CD4-positive, alpha-beta memory T cell (primary cell): ENCODE results near the gene NDOR1. TPM values are rescaled to one million over a fixed set of nuclear protein-coding genes. Genes with fewer than 3 reads are reported as not detected.

Source experiments
- CTCF ChIA-PET: fragments of 350-600 bp; sonication (Branson Sonifier 250); formaldehyde crosslinking; loops from one replicate; lab custom pipeline; 2021; ENCODE audit warnings: inconsistent platforms; ENCODE audit not compliant: partially characterized antibody; lab: Charles Lee
- POLR2A ChIA-PET: fragments of 350-600 bp; sonication (Branson Sonifier 250); formaldehyde crosslinking; loops from one replicate; lab custom pipeline; 2021; ENCODE audit not compliant: partially characterized antibody; lab: Charles Lee
- DNase-seq, 5 donors: peaks; one replicate each; pipeline versions ENCODE4 v3.0.0 to v3.0.0-alpha.2; 2020 to 2022; ENCODE audit warnings: mixed read lengths in 1 of 5
- H3K27ac ChIP-seq: one replicate; pipeline ENCODE4 v1.7.0; 2013; ENCODE audit warnings: low read depth, low read length
- H3K27me3 ChIP-seq: 2 replicates; pipeline ENCODE4 v1.7.0; 2013; ENCODE audit warnings: mild to moderate bottlenecking, low read length, moderate library complexity; ENCODE audit not compliant: insufficient read depth
- H3K36me3 ChIP-seq: 2 replicates; pipeline ENCODE4 v1.7.0; 2013; ENCODE audit warnings: mild to moderate bottlenecking, low read length, moderate library complexity; ENCODE audit not compliant: insufficient read depth
- H3K4me1 ChIP-seq: 2 replicates; pipeline ENCODE4 v1.7.0; 2013; ENCODE audit warnings: mild to moderate bottlenecking, low read length, moderate library complexity; ENCODE audit not compliant: insufficient read depth
- H3K4me3 ChIP-seq, 2 donors: one replicate each; pipeline ENCODE4 v1.7.0; 2013; ENCODE audit warnings: low read length in 2 of 2, mild to moderate bottlenecking in 1 of 2
- H3K9me3 ChIP-seq, 2 donors: one replicate each; pipeline ENCODE4 v1.7.0; 2013; ENCODE audit warnings: low read length in 2 of 2, control low read depth in 1 of 2; ENCODE audit not compliant: control insufficient read depth in 1 of 2
- H3K27ac Mint-ChIP-seq, 7 donors: one replicate each; pipeline ENCODE4 v1.8.0; 2020 to 2021; ENCODE audit warnings: mixed read lengths in 7 of 7, mild to moderate bottlenecking in 6 of 7, inconsistent platforms in 3 of 7, moderate library complexity in 3 of 7
- H3K27me3 Mint-ChIP-seq, 2 donors: one replicate each; pipeline ENCODE4 v1.8.0; 2020 to 2021; ENCODE audit warnings: mixed read lengths in 2 of 2
- H3K36me3 Mint-ChIP-seq, 2 donors: one replicate each; pipeline ENCODE4 v1.8.0; 2020 to 2021; ENCODE audit warnings: mixed read lengths in 2 of 2, inconsistent platforms in 1 of 2, mild to moderate bottlenecking in 1 of 2
- H3K4me1 Mint-ChIP-seq, 4 donors: one replicate each; pipeline ENCODE4 v1.8.0; 2020 to 2021; ENCODE audit warnings: mixed read lengths in 4 of 4, mild to moderate bottlenecking in 1 of 4
- H3K4me3 Mint-ChIP-seq, 8 donors: one replicate each; pipeline ENCODE4 v1.8.0; 2020 to 2021; ENCODE audit warnings: mixed read lengths in 8 of 8, mild to moderate bottlenecking in 7 of 8, moderate library complexity in 6 of 8, inconsistent platforms in 3 of 8
- H3K9me3 Mint-ChIP-seq, 8 donors: one replicate each; pipeline ENCODE4 v1.8.0; 2020 to 2021; ENCODE audit warnings: mixed read lengths in 8 of 8, mild to moderate bottlenecking in 5 of 8, inconsistent platforms in 3 of 8, moderate library complexity in 1 of 8
- intact Hi-C: fragments of 100-400 bp; cut with micrococcal nuclease; formaldehyde crosslinking; loops from one replicate; pipeline ENCODE4 v1.15.1; 2023
- polyA plus RNA-seq, 2 donors: library from polyadenylated mRNA; unstranded; fragments of 300-500 nt; fragmentation: Illumina TruSeq; gene quantifications; one replicate each; pipeline ENCODE4 v1.2.3, GENCODE V29; 2021
- total RNA-seq, 2 experiments: library from RNA; stranded (reverse); gene quantifications; one replicate each; pipeline ENCODE4 v1.2.3, GENCODE V29; 2021

Gene NDOR1
- total and polyA plus RNA-seq, 4 experiments from 2014 or later, result 4.6 to 37.1 (median 23.1) TPM

GRCh38 chr9:137251194-137251461, 45.6 kb downstream of the NDOR1 start, which contains the start of gene STPG3:
Gene STPG3, plus strand, starts transcription at chr9:137251286. Its CDS starts 1 bp downstream, at chr9:137251287.
- Mint-ChIP-seq H3K4me3 (no peak within 1 kb of the TSS), H3K36me3 (peaks cover 0 to 3% of the 10 kb centered on the region in 2 donors), H3K27ac (no peak within 1 kb of the TSS), H3K4me1 (peaks cover 2 to 11% (median 5%) of the 10 kb centered on the region in 4 donors), H3K27me3 (no peaks in the 10 kb centered on the region), H3K9me3 (peaks cover 0 to 3% (median 0%) of the 10 kb centered on the region in 8 donors)
- Histone ChIP-seq H3K36me3 (no peaks in the 10 kb centered on the region), H3K9me3 (no peaks in the 10 kb centered on the region), H3K4me3 (no peak within 1 kb of the TSS), H3K27ac (no peak within 1 kb of the TSS), H3K27me3 (no peaks in the 10 kb centered on the region), H3K4me1 (peaks cover 15% of the 10 kb centered on the region)
- intact Hi-C loops, result no loop called here
- ChIA-PET CTCF (no interaction called here), POLR2A (interaction anchor here (10.6 kb wide), 1 partner anchor 10 kb away, joined by 260 read pairs; the partner anchor contains the start of gene TUBB4B)
- DNase-seq, result no peak

DNA sequence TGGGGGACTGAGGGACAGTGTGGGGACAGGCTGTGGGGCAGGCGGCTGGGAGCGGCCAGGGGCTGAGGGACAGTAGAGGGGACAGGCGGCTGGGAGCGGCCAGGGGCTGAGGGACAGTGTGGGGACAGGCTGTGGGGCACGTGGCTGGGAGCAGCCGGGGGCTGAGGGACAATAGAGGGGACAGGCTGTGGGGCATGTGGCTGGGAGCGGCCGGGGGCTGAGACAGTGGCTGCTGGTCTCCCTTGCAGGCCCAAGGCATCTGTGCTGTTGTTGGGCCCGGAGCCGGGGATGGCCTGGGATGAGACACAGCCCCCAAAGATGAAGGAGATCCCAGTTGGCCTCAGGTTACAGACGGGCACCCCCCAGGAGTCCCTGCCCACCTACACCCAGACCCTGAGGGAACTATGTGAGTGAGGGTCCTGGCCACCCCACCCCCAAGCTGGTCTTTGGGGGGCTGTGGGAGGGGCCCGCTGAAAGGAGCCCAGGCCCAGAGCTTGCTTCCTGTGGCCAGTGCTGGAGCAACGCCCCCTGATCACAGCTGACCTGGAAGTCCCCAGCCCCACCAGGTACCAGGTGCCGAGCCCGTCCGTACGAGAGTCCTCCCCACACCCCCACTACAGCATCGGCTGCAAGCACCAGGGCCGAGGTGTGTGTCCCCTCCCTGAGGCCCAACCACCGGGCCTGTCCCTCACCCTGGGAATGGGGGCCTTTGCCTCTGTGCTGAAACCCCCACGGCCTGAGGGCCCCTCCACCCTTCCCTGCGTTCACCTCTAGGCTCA, 46.2 kb downstream of the NDOR1 start:
- intact Hi-C loops, result no loop called here
- CTCF ChIA-PET, result no interaction called here

DNA sequence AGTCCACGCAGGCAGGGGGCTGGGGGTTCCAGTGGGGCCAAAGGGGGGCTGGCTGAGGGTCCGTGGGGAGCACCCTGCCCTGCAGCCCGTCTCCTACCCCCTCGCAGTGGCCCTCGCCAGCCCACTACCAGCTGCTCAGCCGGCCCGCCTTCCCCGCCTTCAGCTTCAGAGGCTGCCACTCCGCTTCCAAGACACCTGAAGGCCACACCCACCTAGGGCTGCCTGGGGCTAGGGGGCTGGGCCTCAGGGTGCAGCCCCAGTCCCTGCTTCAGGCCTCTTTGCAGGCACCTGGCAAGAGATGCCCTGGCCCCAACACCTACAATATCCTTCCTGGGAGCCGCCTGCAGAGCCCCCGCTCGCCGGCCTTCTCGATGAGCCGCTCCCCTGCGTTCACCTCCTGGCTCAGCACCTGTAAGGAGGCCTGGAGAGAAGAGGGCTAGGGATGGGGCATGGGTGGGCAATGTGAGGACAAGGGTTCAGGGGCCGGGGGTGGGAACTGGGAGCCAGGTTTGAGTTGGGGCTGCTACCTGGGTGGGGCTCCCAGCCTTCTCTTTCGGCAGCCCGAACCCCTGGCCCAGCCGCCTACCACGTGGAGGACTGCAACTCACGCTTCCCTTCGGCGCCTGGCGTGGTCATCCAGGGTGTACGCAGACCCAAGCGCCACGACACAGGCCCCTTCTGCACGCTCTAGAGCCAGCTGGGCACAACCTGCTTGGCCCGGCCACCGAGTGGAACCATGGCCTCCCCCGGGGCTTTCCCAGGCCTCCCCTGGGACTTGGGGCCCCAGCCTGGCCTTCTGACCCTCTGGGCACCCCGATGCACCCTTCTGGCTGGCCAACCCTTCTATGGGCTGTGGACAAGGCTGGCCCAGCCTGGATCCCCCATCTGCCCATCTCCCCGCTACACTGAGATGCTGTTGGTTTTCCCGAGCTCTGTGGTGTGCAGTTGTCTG, 47.3 kb downstream of the NDOR1 start:
- peak in 1 of 5 donors; percentile 36 for DNase-seq
- H3K4me3 ChIP-seq, result no peak overlapping the region
- H3K36me3 Mint-ChIP-seq, result peaks cover 0 to 3% of the 10 kb centered on the region in 2 donors

More for the DNA sequence above, 46.2 kb downstream of the NDOR1 start:
- Histone ChIP-seq H3K36me3 (no peaks in the 10 kb centered on the region), H3K4me3 (no peak overlapping the region), H3K4me1 (peaks cover 20% of the 10 kb centered on the region), H3K27me3 (no peaks in the 10 kb centered on the region), H3K27ac (no peak overlapping the region), H3K9me3 (no peaks in the 10 kb centered on the region)
- H3K27ac Mint-ChIP-seq, result no peak overlapping the region
- H3K36me3 Mint-ChIP-seq, result peaks cover 0 to 3% of the 10 kb centered on the region in 2 donors
- POLR2A ChIA-PET, result interaction anchor here (1.2 to 10.6 kb wide), 2 partner anchors 11 to 50 kb away, joined by 3 to 260 read pairs; partner anchors contain the start of gene TUBB4B
- peaks cover 2 to 17% (median 7%) of the 10 kb centered on the region in 4 donors for H3K4me1 Mint-ChIP-seq
- peak in 1 of 5 donors; percentile 28 for DNase-seq
- H3K4me3 Mint-ChIP-seq, result no peak overlapping the region
- peaks cover 0 to 3% (median 0%) of the 10 kb centered on the region in 8 donors for H3K9me3 Mint-ChIP-seq
- no peaks in the 10 kb centered on the region for H3K27me3 Mint-ChIP-seq

DNA sequence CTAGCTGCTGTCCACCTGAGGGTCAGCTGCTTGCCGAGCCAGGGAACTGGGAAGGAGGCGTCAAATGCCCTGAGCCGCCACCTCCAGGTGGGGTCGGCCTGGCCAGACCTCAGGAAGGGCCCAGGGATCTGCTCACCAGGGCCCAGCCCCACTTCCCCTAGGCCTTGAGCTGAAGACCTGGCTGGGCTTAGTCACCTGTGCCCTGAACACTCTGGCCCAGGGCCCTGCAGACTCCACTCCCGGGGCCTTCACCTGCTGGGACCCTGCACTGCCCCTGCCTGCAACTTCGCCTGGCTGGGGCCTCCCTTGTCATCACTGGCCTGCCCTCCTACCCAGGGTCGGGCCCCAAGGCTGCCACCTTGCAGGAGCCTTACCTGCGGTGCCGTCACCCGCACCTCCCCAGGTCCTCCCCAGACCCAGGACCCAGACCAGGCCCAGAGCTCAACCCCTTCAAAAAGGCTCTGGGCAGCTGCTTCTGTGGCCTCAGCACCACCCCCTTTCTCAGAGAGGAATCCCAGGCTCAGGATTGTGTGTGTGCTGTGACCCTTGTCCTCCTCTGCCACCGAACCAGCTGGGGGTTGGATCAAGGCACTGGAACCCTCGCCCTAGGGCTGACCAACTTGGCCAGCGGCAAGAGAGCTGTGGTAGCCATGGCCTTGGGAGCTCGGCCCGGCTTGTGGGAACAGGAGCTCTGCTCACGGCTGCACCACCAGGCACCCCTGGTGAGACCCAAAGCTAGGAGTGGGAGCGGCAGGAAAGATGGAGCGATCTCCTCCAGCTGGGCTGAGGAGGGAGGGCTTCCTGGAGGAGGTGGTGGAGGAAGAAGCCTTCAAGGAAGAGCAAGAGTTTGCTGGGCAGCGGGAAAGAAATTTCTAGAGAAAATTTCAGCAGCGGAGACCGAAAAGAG, 48.5 kb downstream of the NDOR1 start:
- H3K4me1 Mint-ChIP-seq, result peaks cover 2 to 24% (median 10%) of the 10 kb centered on the region in 4 donors
- intact Hi-C loops, result no loop called here
- CTCF ChIA-PET, result interaction anchor here (0.9 to 2.0 kb wide), 7 partner anchors 11 to 158 kb away, joined by 3 to 10 read pairs (median 3); partner anchors contain the start of gene TUBB4B
- H3K36me3 Mint-ChIP-seq, result peaks cover 0 to 3% of the 10 kb centered on the region in 2 donors
- H3K4me3 Mint-ChIP-seq, result peak overlapping the region; percentile 81 to 89 (median 85)
- peak overlapping the region in 5 of 7 donors; percentile 50 to 79 (median 74) for H3K27ac Mint-ChIP-seq
- H3K9me3 Mint-ChIP-seq, result peaks cover 0 to 3% (median 0%) of the 10 kb centered on the region in 8 donors
- POLR2A ChIA-PET, result interaction anchor here (0.9 to 10.6 kb wide), 11 partner anchors 13 to 167 kb away, joined by 3 to 260 read pairs (median 5); partner anchors contain the start of genes ANAPC2, MAN1B1, RNF208 and SSNA1
- H3K27me3 Mint-ChIP-seq, result no peaks in the 10 kb centered on the region
- peaks cover 5% of the 10 kb centered on the region for H3K36me3 ChIP-seq
- H3K4me3 ChIP-seq, result peak overlapping the region in 1 of 2 donors; percentile 81
- peaks cover 25% of the 10 kb centered on the region for H3K4me1 ChIP-seq
- peak in 1 of 5 donors; percentile 40 for DNase-seq
- H3K27me3 ChIP-seq, result no peaks in the 10 kb centered on the region
- peak overlapping the region; percentile 56 for H3K27ac ChIP-seq
- H3K9me3 ChIP-seq, result no peaks in the 10 kb centered on the region

More for the DNA sequence above, 47.3 kb downstream of the NDOR1 start:
- no peaks in the 10 kb centered on the region for H3K9me3 ChIP-seq
- no peaks in the 10 kb centered on the region for H3K27me3 ChIP-seq
- CTCF ChIA-PET, result interaction anchor here (2.0 kb wide), 1 partner anchor 16 kb away, joined by 10 read pairs; no protein-coding TSS in a partner anchor
- H3K4me3 Mint-ChIP-seq, result peak overlapping the region in 1 of 8 donors; percentile 89
- H3K27ac Mint-ChIP-seq, result no peak overlapping the region
- POLR2A ChIA-PET, result interaction anchor here (1.1 to 10.6 kb wide), 3 partner anchors 12 to 52 kb away, joined by 3 to 260 read pairs (median 3); partner anchors contain the start of gene TUBB4B
- no peaks in the 10 kb centered on the region for H3K27me3 Mint-ChIP-seq
- H3K27ac ChIP-seq, result no peak overlapping the region
- H3K4me1 ChIP-seq, result peaks cover 25% of the 10 kb centered on the region
- peaks cover 0 to 3% (median 0%) of the 10 kb centered on the region in 8 donors for H3K9me3 Mint-ChIP-seq
- intact Hi-C loops, result no loop called here
- H3K36me3 ChIP-seq, result no peaks in the 10 kb centered on the region
- H3K4me1 Mint-ChIP-seq, result peaks cover 2 to 24% (median 10%) of the 10 kb centered on the region in 4 donors

DNA sequence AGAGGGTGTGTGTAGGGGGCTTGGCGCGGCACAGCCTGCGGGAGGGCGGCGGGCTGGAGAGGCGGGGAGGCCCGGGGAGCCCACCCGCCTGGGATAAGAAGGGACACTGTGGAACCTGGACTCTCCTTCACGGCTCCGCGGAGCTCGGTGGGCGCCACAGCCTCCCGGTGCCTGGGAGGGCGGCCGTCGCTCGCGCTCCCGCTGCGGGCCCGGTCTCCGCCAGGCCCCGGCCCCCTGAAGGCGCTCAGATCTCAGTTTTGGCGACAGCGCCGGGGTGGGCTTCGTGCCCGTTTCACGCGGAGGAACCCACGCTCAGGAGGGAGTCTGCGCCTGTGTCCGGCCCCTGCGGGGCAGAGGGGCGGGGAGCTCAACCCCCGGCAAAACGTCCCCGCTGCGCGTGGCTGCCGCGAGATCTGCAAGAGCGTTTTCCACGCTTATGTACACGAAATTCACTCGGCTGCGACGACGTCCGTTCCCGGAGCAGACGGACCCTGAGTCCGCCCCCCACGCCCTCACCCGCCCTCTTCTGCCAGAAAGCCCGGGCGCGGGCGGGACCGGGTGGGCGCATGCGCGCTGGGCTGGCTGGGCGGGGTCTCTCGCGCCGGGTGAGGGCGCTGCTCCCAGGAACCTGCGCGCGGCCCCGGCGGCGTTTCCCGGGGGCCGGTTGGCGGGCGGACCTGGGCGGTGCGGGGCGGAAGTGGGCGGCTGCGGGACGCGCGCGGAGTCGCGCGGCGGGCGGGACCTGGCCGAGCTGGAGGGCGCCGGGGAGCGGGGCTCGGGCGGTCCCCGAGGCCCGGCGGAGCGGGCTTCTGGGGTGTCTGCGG, 49.3 kb downstream of the NDOR1 start, which contains the start of gene NELFB:
Gene NELFB, plus strand, starts transcription at position 704 of the 824 bp plus-strand sequence.
- ChIA-PET POLR2A (interaction anchor here (0.6 to 10.6 kb wide), 14 partner anchors 11 to 168 kb away, joined by 3 to 260 read pairs (median 5); partner anchors contain the start of genes ANAPC2, CYSRT1, EXD3 and MAN1B1), CTCF (interaction anchor here (0.9 to 2.0 kb wide), 7 partner anchors 12 to 159 kb away, joined by 3 to 10 read pairs (median 3); partner anchors contain the start of gene TUBB4B)
- H3K4me3 Mint-ChIP-seq, result peak within 1 kb of the TSS; percentile 88 to 94 (median 92)
- peaks cover 0 to 3% (median 0%) of the 10 kb centered on the region in 8 donors for H3K9me3 Mint-ChIP-seq
- Histone ChIP-seq H3K27ac (peak within 1 kb of the TSS; percentile 69), H3K36me3 (peaks cover 8% of the 10 kb centered on the region), H3K27me3 (no peaks in the 10 kb centered on the region), H3K4me1 (peaks cover 25% of the 10 kb centered on the region), H3K9me3 (no peaks in the 10 kb centered on the region), H3K4me3 (peak within 1 kb of the TSS; percentile 66 to 81)
- intact Hi-C loops, result loop anchor here (1.0 kb wide), 3 partner anchors 14 to 169 kb away; partner anchors contain the start of genes MAN1B1 and TUBB4B
- peaks cover 2 to 5% of the 10 kb centered on the region in 2 donors for H3K36me3 Mint-ChIP-seq
- H3K4me1 Mint-ChIP-seq, result peaks cover 2 to 24% (median 10%) of the 10 kb centered on the region in 4 donors
- H3K27me3 Mint-ChIP-seq, result no peaks in the 10 kb centered on the region
- DNase-seq, result peak; percentile 89 to 98 (median 94)
- H3K27ac Mint-ChIP-seq, result peak within 1 kb of the TSS; percentile 43 to 92 (median 77)
